Stimulated activated CD8-positive, alpha-beta memory T cell treated with anti-CD3 and anti-CD28 coated beads, Interleukin-7, amount 100 ng/mL, for 24 hours (primary cell): Measurements from ENCODE around the gene STX18.
A peak's percentile ranks its signal among the peaks of the same experiment; 100 is the strongest.
"Not testable (repeated sequence)": the region's sequence is repeated elsewhere in the genome, so short reads cannot be mapped to it uniquely, and the experiment has no call there.

Source experiments
- DNase-seq: peaks from one replicate; pipeline ENCODE4 v3.0.0-alpha.2; 2020; ENCODE audit warnings: low read depth

STX18 gene

DNA sequence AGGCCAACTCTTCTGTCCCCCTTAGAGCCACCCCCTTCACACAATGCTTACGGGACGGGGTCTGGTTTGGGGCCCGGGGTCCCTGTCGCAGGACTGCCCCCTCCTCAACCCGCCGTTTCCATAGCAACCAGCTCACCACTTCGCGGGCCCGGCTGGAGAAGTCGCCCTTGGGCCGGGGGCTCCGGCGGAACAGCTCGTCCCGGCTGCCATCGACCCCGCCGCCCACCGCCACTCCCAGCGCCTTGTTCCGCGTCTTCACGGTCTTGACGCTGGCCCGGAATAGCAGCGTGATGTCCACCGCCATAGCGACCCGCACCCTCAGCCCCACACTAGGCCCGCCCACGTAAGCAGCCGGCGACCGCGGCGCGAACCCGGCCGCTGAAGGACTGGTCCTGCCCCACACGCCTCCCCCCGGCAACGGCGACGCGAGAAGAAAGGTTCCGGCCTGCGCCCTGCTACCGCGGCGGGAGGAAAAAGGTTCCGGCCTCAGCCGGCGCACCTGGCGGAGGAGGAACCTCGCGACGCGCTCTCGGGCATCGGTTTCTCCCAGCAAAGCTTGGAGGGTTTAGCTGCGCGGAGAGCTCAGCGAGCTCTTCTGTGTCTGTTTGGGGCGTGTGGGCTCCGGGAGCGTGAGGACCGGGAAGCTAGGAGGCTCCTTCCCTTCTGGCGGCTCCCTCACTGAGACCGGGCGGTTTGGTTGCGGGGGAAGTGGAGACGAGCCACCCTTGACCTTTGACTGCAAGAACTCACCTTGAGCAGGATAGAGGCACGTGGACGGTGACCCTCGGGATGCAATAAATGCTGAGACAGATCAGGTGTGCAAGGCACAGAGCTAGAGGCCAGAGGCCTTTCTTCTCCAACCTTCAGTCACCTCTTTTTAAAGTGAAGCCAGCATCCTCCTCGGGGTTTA lies at the start of gene STX18:
STX18 (minus strand) TSS at position 388 of the 910 bp plus-strand sequence; CDS start at position 304, 84 bp downstream.
- DNase-seq = peak; percentile 80

- no peak for DNase-seq
Measured at GRCh38 chr4:4591071-4591470, 49.2 kb upstream of the STX18 start.

GRCh38 chr4:4590546-4590945 lies 48.7 kb upstream of the STX18 start:
- DNase-seq = no peak

- no peak for DNase-seq
Measured at GRCh38 chr4:4585012-4585670, 43.3 kb upstream of the STX18 start.

- no peak for DNase-seq
Measured at GRCh38 chr4:4583606-4584005, 41.8 kb upstream of the STX18 start.

- no peak for DNase-seq
Measured at GRCh38 chr4:4582653-4583052, 40.8 kb upstream of the STX18 start.

- no peak for DNase-seq
Measured at GRCh38 chr4:4580494-4580893, 38.6 kb upstream of the STX18 start.

- DNase-seq = no peak
Measured at GRCh38 chr4:4578981-4579380, 37.1 kb upstream of the STX18 start.

DNA sequence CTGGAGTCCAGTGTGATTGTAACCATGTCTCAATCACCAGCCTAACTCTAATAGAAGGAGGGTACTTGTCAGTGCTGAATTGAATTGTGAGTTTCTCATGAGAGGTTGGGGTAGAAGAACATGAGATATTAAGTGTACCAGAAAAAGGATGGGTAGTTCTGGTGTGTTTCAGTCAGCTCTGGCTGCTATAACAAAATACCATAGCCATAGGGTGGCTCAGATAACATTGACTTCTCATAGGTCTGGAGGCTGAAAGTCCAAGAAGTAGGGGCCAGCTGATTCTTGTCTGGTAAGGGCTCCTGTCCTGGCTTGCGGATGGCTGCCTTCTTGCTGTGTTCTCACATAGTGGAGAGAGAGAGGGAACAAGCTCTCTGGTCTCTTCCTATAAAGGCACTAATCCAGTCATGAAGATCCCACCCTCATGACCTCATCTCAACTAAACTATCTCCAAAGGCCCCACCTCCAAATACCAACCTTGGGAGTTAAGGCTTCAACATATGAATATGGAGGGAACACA lies 35.6 kb upstream of the STX18 start:
- no peak for DNase-seq

GRCh38 chr4:4575284-4576211 lies 33.7 kb upstream of the STX18 start:
- DNase-seq = peak; percentile 29

DNA sequence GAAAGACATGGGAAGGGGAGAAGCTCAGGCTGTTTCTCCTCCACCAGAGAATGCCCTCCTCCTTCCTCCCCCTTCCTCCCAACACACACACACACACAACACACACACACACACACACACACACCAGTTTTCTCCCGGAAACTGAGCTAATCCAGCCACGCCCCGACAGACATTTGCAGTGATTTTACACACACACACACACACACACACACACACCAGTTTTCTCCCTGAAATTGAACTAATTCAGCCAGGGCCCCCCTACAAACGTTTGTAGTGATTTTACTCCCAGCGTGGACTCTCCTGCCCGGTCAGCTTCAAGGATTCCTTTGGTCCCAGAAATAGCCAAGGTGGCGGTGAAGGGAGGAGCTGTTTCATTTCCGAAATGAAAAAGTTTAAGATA lies 32.9 kb upstream of the STX18 start:
- DNase-seq = no peak

DNA sequence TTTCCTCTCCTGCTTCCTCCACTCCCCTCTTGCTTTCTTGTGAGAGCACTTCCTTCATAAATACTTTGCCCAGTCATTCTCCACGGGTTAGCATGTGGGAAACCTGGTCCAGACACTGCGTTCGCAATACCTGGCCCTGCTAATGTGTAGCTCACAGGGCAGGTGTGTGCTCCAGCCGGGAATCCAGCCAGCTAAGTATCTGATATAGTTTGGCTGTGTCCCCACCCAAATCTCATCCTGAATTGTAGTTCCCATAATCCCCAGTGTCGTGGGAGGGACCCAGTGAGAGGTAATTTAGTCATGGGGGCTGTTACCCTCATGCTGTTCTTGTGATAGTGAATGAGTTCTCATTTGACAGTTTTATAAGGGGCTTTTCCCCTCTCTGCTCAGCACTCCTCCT lies 32.2 kb upstream of the STX18 start:
- DNase-seq = no peak

DNA sequence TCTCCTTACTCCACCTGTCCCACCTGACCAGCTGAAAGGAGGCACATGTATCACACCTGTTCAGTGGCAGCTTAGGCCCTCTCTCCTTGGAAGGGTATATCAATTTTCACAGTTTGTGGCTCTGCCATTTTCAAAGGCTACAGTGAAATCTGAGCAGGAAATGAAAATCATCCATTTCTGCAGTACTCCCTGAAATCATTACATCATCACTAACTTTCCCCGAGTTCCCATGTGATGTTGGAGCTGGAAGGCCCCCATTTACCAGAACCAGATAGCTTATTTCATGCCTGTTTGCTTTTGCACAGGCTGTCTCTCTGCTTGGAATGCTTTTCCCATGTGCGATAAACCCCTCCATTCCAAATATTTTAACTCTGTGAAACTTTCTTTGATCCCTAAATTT lies 31.0 kb upstream of the STX18 start:
- DNase-seq = no peak

DNA sequence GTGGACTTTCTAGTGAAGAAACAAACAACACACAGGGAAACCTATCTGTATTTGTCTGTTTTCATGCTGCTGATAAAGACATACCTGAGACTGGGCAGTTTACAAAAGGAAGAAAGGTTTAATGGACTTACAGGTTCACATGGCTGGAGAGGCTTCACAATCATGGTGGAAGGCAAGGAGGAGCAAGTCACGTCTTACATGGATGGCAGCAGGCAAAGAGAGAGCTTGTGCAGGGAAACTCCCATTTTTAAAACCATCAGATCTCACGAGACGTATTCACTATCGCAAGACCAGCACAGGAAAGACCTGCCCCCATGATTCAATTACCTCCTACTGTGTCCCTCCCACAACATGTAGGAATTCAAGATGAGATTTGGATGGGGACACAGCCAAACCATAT lies 28.0 kb upstream of the STX18 start:
- DNase-seq = not testable (repeated sequence)

- no peak for DNase-seq
Measured at GRCh38 chr4:4568806-4569427, 27.1 kb upstream of the STX18 start.

GRCh38 chr4:4566359-4566758 lies 24.5 kb upstream of the STX18 start:
- not testable (repeated sequence) for DNase-seq

DNA sequence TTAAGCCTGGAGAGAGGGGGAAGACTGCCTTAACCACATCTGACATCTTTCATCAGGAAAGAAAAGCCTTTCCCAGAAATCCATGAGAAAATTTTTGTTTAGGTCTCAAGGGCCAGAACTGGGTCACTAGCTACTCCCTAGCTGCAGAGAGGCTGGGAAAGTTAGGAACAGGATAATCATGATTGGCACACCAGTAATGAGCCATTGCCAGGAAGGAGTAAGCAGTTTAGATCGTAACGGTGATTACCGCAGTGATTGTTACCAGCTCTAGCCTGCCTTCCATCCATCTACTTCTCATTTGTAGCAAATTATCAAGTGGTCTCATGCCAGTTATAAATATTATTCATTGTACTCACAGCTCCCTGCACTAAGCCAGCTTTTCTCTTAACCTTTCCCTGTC lies 22.7 kb upstream of the STX18 start:
- DNase-seq = no peak

GRCh38 chr4:4560642-4561041 lies 18.8 kb upstream of the STX18 start:
- no peak for DNase-seq

GRCh38 chr4:4560136-4560535 lies 18.3 kb upstream of the STX18 start:
- DNase-seq = no peak

DNA sequence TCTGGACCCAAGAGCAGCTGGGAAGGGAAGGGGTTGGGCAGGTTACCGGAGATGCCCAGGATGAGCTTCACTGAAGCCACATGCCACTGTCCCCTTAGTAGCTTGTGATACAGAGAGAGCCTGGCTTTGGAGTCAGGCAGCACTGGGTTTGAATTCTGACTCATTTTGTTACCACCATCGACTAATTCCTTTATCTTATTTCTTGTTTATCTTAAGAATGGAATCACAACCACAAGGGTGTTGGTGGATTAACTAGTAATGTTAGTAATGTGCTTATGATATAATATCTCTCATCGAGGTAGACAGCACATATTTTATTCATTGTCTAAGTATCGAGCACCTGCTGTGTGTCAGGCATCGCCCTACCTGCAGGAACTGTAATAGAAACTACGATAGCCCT lies 17.7 kb upstream of the STX18 start:
- no peak for DNase-seq

- no peak for DNase-seq
Measured at GRCh38 chr4:4558881-4559280, 17.0 kb upstream of the STX18 start.

DNA sequence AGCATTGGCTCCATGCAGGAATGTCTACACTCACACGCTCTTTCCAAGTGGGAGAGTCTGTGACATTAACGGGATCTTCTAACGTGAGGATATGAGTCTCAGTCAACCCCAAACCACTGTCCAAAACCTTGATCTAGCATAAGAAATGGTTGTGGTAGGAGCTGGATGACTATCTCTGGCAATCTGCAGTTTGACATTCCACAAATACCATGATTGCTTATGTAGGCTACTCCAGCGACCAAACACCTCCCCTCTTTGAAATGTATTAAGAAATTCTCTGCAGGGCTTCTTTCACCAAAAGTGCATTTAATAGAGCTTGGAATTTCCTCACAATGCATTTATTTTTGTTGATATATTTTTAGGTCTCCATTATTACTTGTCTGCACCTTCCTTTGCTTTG lies 14.1 kb upstream of the STX18 start:
- DNase-seq = no peak
